Measurements from ENCODE around the gene SPDYE5. TPM values are rescaled to one million over a fixed set of nuclear protein-coding genes. Genes with fewer than 3 reads are reported as not detected.

The SPDYE5 gene
- total RNA-seq, 1 donor, result under 0.01 TPM

Small RNAs within 50 kb of the gene (small RNA-seq; reads per million reads assigned to genes)
- gene AC211429.1, result not detected
- not detected for gene RF00019

Other genes starting within 250 kb of the SPDYE5 start
- 0.36 and 1.5 TPM in 2 replicates for gene TRIM73, start 96.7 kb upstream of the SPDYE5 start, total RNA-seq
- 13.8 and 16.5 TPM in 2 replicates for gene POM121C, start 6.0 kb upstream of the SPDYE5 start, total RNA-seq
- 24.2 and 25.7 TPM in 2 replicates for gene HIP1, start 246.6 kb downstream of the SPDYE5 start, total RNA-seq